GM19099 (cell line): ENCODE measurements around the gene GSTM1.

ENCODE experiments used
- POLR2A ChIP-seq: IDR thresholded peaks from 3 replicates; pipeline ENCODE4 v1.6.1; 2011; ENCODE audit warnings: low read depth; ENCODE audit not compliant: insufficient read length; ENCODE audit errors: extremely low read depth

The GSTM1 gene

DNA sequence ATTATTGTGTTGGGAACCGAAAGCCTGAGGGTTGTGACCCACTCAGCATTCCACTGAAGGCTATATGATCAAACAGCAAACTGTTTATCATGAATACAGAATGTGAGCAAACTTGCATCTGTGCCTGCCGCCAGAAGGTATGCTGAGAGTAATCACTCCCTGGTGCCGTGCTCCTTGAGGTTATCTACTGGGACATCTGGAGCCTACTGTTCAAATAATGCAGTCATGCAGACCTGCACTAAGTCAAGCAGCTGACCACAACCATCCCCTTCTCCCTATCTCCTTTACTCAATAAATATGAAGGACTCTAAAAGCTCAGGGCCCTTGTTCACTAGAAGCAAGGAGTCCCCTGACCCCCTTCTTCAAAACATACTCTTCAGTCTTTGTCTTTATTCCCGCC, 37.9 kb downstream of the GSTM1 start:
- TF ChIP-seq POLR2A: no peak

GRCh38 chr1:109726007-109726406, 38.4 kb downstream of the GSTM1 start:
- no peak for TF ChIP-seq POLR2A

GRCh38 chr1:109726728-109727373, 39.2 kb downstream of the GSTM1 start:
- TF ChIP-seq POLR2A: no peak

DNA sequence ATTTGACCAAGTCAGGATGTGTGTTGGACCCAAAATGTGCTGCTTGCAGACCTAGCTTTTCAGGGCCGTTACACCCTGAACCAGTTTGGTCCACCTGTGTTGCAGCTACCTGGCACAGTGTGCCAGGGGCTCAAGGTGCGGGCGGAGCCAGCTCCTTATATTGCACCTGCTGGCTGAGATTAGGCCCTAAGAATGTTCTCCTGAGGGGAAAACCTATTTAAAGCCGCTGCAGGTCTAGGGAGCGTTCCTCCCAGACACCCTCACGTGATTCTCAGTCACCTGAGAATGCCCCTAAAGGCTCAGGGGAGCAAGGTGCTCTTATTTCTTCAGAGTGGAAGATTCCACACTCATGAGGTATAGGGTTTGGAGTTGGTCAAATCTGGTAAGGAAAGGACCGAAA, 41.3 kb downstream of the GSTM1 start:
- TF ChIP-seq POLR2A: no peak

- TF ChIP-seq POLR2A: no peak
Measured at GRCh38 chr1:109730666-109731065, 43.0 kb downstream of the GSTM1 start.

DNA sequence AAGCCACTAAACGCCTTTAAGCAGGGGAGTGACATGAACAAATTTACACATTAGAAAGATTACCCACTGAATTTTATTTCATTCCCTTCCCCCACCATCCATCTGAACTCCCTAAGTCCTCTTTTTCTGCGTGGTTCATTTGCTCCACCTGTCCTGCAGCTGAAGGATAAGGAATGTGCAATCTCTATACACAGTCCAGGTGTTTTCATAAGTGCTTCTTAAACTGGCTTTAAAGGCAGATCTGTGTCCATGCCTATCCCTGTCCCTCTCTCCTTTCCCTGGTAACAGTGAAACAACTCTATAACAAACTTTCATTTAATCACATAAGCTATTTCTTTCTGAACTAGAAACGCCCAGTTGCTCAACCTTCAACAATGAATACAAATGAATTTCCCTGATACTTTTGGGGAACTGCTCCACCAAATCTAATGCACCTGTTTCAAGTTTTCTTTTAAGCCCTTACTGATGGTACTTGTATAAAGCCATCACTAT, 44.8 kb downstream of the GSTM1 start:
- TF ChIP-seq POLR2A: no peak

DNA sequence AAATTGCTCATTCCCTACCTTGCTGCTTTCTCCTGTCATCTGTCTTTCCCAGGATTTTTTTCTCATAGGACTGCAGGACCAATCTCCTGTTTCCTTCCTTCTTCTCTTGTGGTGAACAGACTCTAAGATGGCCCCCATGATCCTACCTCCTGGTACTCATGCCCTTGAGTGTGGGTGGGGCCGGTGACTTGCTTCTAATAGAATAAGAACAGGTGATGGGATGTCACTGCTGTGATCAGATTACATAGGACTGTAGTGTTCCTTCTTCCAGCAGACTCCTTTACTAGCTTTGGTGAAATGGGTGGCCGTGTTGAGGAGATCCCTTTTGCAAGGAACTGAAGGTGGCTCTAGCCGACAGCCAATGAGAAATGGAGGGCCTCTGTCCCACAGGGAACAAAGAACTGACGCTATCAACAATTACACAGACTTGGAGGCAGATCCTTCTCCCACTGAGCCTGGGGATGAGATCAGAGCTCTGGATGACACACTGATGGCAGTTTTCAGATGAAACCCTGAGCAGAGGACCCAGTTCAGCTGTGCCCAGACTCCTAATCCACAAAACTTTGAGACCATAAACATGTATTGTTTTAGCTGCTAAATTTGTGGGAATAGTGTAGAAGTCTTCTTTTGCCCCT, 45.7 kb downstream of the GSTM1 start:
- no peak for TF ChIP-seq POLR2A

DNA sequence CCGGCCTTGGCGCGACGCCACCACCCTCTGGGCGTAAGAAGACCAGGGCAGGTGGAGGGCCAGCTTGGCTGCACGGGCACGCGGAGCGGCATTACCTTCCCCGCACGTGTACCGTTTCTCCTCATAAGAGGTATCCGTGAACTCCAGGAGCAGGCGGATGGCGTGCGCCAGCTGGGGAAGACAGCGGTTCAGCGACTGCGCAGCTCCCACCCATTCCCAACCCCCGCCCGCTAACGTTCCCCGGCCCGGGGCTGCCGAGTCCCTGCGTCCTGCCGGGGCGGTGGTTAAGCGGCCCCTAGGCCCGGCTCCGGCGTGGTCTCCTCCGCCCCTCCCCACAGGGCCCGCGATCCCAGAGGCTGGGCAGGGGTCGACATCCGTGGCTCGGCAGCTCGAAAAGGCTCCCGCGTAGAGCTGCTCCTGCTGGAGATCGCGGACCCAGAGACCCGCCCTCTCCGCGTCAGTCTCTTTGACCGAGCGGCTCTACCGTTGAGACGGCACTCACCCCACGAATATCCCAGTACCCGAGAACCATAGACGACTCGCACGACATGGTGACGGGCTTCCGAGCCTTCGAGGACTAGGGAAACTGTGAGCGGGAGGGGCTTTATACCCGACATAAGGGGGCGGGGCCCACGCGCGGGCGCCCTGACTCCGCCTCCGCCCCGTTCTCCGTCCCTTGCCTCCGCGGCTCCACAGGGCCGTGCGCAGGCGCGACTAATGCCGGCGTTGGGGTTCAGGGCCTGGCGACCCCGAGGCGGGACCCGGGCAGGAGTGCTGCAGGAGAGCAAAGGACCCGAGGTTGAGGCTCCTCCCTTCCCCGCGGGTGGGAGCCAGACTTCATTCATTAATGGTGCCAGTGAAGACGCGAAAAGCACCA, 52.4 kb downstream of the GSTM1 start:
- no peak for TF ChIP-seq POLR2A

GRCh38 chr1:109740615-109741373, 53.2 kb downstream of the GSTM1 start, which contains the start of gene GSTM3:
TSS of gene GSTM3 (minus strand) at chr1:109741038. CDS start at chr1:109740287, 751 bp downstream.
- no peak for TF ChIP-seq POLR2A
